PFSK-1 (cell line): ENCODE measurements around the gene TRDN.

Experiments used
- FOXP2 ChIP-seq: optimal IDR thresholded peaks from 2 replicates; pipeline ENCODE3; 2011; ENCODE audit warnings: borderline replicate concordance, control low read depth, inconsistent platforms; ENCODE audit not compliant: insufficient read depth; ENCODE audit errors: extremely low read length, extremely low read depth
- POLR2AphosphoS5 ChIP-seq: IDR thresholded peaks from 2 replicates; pipeline ENCODE4 v1.6.1; 2012; ENCODE audit warnings: low read depth, mild to moderate bottlenecking, control low read depth, low read length, moderate library complexity
- SIN3A ChIP-seq: IDR thresholded peaks from 2 replicates; pipeline ENCODE4 v1.6.1; 2012; ENCODE audit warnings: mild to moderate bottlenecking, low read length, moderate library complexity, borderline replicate concordance; ENCODE audit not compliant: insufficient read depth
- TAF1 ChIP-seq: IDR thresholded peaks from 2 replicates; pipeline ENCODE4 v1.6.1; 2012; ENCODE audit warnings: low read length, control low read depth, borderline replicate concordance; ENCODE audit not compliant: insufficient read depth
- TF ChIP-seq, protein P1 (sequence below), 2 experiments: IDR thresholded peaks; 2 replicates each; pipeline versions ENCODE4 v1.6.1 to v1.8.0; 2011 to 2012; ENCODE audit warnings: low read depth in 2 of 2, low read length in 2 of 2, control low read depth in 1 of 2, inconsistent platforms in 1 of 2, mild to moderate bottlenecking in 1 of 2, moderate library complexity in 1 of 2; ENCODE audit not compliant: insufficient read depth in 1 of 2

TRDN gene

DNA sequence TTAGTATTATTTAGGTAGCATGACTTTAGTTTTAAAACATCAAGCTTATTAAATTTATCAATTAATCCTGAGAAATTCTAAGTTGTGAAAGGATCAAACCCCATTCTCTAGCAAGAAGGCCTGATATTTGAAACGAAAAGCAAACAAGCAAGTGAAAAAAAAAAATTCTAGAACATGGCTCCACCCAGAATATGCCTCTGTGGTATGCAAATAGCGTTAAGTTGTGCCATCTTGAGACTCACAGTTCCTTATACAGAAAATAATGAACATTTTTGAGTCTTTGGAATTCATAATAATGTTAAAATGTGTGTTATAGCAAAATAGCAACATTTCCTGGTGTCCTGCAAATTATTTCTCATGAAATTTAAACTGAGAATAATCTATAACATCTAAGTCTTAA is 42.0 kb downstream of the TRDN start:
- TF ChIP-seq, protein P1, sequence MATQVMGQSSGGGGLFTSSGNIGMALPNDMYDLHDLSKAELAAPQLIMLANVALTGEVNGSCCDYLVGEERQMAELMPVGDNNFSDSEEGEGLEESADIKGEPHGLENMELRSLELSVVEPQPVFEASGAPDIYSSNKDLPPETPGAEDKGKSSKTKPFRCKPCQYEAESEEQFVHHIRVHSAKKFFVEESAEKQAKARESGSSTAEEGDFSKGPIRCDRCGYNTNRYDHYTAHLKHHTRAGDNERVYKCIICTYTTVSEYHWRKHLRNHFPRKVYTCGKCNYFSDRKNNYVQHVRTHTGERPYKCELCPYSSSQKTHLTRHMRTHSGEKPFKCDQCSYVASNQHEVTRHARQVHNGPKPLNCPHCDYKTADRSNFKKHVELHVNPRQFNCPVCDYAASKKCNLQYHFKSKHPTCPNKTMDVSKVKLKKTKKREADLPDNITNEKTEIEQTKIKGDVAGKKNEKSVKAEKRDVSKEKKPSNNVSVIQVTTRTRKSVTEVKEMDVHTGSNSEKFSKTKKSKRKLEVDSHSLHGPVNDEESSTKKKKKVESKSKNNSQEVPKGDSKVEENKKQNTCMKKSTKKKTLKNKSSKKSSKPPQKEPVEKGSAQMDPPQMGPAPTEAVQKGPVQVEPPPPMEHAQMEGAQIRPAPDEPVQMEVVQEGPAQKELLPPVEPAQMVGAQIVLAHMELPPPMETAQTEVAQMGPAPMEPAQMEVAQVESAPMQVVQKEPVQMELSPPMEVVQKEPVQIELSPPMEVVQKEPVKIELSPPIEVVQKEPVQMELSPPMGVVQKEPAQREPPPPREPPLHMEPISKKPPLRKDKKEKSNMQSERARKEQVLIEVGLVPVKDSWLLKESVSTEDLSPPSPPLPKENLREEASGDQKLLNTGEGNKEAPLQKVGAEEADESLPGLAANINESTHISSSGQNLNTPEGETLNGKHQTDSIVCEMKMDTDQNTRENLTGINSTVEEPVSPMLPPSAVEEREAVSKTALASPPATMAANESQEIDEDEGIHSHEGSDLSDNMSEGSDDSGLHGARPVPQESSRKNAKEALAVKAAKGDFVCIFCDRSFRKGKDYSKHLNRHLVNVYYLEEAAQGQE (IDR thresholded peaks at IDR 0.05; ENCODE audit: insufficient read depth in 1 of 2, low read depth in 2 of 2, low read length in 2 of 2), result no peak
- no peak for TF ChIP-seq SIN3A
- no peak for TF ChIP-seq TAF1
- no peak for TF ChIP-seq FOXP2
- TF ChIP-seq POLR2AphosphoS5, result no peak

DNA sequence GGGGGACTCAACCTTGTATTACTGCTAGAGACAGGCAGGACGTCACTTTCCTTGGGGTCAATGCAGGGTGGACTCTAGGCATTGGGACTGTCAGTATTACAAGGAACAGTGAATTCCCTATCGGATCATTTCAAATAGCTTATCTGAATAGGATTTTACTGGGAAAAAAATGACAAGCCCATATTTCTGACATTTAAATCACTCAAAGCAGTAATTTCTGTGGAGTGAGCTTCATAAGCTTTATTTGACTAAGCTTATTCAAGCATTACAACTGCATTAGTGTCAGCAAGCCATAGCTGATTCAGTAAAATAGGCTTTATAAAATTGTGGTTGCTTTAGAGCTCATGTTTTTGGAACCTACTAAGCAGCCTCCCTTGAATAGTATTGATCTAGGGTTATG is 44.3 kb downstream of the TRDN start:
- TF ChIP-seq POLR2AphosphoS5, result no peak
- TF ChIP-seq, protein P1 (IDR thresholded peaks at IDR 0.05; ENCODE audit: insufficient read depth in 1 of 2, low read depth in 2 of 2, low read length in 2 of 2), result no peak
- no peak for TF ChIP-seq FOXP2
- no peak for TF ChIP-seq SIN3A
- no peak for TF ChIP-seq TAF1

DNA sequence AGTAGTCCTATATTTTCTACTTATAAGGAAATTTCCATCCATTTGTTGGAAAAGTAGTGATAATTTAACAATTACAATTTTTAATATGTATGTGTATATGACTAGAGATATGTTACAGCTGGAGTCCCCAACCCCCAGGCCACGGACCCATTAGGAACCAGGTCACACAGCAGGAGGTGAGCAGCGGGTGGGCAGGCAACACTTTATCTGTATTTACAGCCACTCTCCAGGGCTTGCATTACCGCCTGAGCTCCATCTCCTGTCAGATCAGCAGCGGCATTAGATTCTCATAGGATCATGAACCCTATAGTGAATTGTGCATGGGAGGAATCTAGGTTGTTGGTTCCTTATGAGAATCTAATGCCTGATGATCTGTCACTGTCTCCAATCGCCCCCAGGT is 46.8 kb downstream of the TRDN start:
- no peak for TF ChIP-seq POLR2AphosphoS5
- no peak for TF ChIP-seq FOXP2
- TF ChIP-seq TAF1, result no peak
- TF ChIP-seq, protein P1 (IDR thresholded peaks at IDR 0.05; ENCODE audit: insufficient read depth in 1 of 2, low read depth in 2 of 2, low read length in 2 of 2), result no peak
- no peak for TF ChIP-seq SIN3A

DNA sequence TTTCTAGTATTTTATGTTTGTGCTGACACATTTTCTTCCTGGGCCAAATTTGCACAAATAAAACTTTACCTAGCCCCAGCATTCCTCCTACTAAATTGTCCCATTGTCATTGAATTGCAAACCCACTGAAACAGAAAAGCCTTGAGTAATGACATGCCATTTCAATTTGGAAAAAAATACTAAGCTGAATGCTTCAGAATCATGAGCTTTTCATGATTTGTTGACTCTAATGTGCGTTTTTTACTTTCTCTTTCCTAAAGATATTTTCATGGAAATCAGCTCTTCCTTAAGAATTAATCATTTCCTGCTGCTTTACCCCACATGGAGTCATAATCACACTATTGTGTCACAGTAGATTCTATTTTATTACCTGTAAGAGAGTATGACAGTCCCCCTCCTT is 47.4 kb downstream of the TRDN start:
- TF ChIP-seq, protein P1 (IDR thresholded peaks at IDR 0.05; ENCODE audit: insufficient read depth in 1 of 2, low read depth in 2 of 2, low read length in 2 of 2), result no peak

DNA sequence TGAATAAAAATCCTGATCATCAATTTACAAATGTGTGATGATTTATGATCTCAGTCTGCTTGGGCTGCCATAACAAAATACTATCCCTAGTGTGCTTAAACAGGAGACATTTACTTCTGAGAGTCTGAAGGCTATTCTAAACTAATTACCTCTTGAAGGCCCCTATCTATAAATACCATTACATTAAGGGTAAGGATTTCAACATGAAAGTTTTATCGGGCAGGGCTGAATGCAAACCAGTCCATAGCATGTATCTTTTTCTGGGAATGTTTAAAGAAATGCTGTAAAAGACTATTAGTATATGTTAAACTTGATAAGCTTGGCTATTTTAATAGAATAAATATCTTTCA is 48.2 kb downstream of the TRDN start:
- TF ChIP-seq FOXP2 (no peak), SIN3A (no peak), TAF1 (no peak), POLR2AphosphoS5 (no peak)
- TF ChIP-seq, protein P1 (IDR thresholded peaks at IDR 0.05; ENCODE audit: insufficient read depth in 1 of 2, low read depth in 2 of 2, low read length in 2 of 2), result no peak
